ENCODE data around the gene EEF1G. TPM values are rescaled to one million over a fixed set of nuclear protein-coding genes. Genes with fewer than 3 reads are reported as not detected.

Gene EEF1G
- total RNA-seq, 1 experiment from 2014 or later = 1,815 TPM

GRCh38 chr11:62548545-62549335, 25.0 kb downstream of the EEF1G start:
- H2AFZ ChIP-seq (ENCODE audit: low read length) = peak overlapping the region; percentile 26; the same call in 1 of the 2 replicates
- no peaks in the 10 kb centered on the region for H3K9me3 ChIP-seq (ENCODE audit: low read length)
- BruUV-seq (replicated peaks) = no TSS peak
- ATAC-seq = no peak
- H3K27me3 ChIP-seq (ENCODE audit: low read length) = no peaks in the 10 kb centered on the region
- peak overlapping the region; percentile 94 for H3K27ac ChIP-seq (ENCODE audit: low read length)
- H3K9ac ChIP-seq (ENCODE audit: low read length) = peak overlapping the region; percentile 97
- H3K4me2 ChIP-seq (ENCODE audit: low read length) = peak overlapping the region; percentile 89
- H3F3A ChIP-seq (ENCODE audit: low read length, unreplicated experiment) = peaks cover 14% of the 10 kb centered on the region
- H3K9me2 ChIP-seq (replicated peaks; ENCODE audit: low read length) = no peaks in the 10 kb centered on the region
- TF ChIP-seq EZH2 (IDR thresholded peaks at IDR 0.05; ENCODE audit: low read length, unreplicated experiment) (no peak), CTCF (conservative IDR thresholded peaks at IDR 0.05; ENCODE audit: low read depth, low read length) (no peak), EZH2phosphoT487 (IDR thresholded peaks at IDR 0.05; ENCODE audit: borderline replicate concordance, low read length) (no peak)
- DNase-seq = peak; percentile 75
- intact Hi-C loops (cut with micrococcal nuclease) = no loop called here
- peaks cover 37% of the 10 kb centered on the region for H3K79me2 ChIP-seq (ENCODE audit: low read length)
- H3K4me1 ChIP-seq (ENCODE audit: insufficient read depth, low read length) = peaks cover 56% of the 10 kb centered on the region
- H4K20me1 ChIP-seq (ENCODE audit: low read length) = 0 out of 2 replicates have a peak, but pooled peaks cover 8% of the 10 kb centered on the region
- H3K36me3 ChIP-seq (ENCODE audit: low read depth, low read length) = no peaks in the 10 kb centered on the region
- ChIA-PET POLR2A (ENCODE audit: unreplicated experiment) (no interaction called here), CTCF (interaction anchor here (1.2 kb wide), 1 partner anchor 9 kb away, joined by 6 read pairs; no protein-coding TSS in a partner anchor)
- peak overlapping the region; percentile 96; the same call in 1 of the 2 replicates for H3K4me3 ChIP-seq (ENCODE audit: low read length)

GRCh38 chr11:62547691-62548281, 25.9 kb downstream of the EEF1G start:
- BruUV-seq (replicated peaks) = TSS peak; percentile 14
- intact Hi-C loops (cut with micrococcal nuclease) = no loop called here

More at GRCh38 chr11:62547691-62548281, 25.9 kb downstream of the EEF1G start:
- DNase-seq (peak; percentile 76), ATAC-seq (peak; percentile 4)
- peak overlapping the region; percentile 97 for H3K9ac ChIP-seq (ENCODE audit: low read length)
- H3K9me2 ChIP-seq (replicated peaks; ENCODE audit: low read length) = no peaks in the 10 kb centered on the region
- peak overlapping the region; percentile 96 for H3K4me3 ChIP-seq (ENCODE audit: low read length)
- H3K27ac ChIP-seq (ENCODE audit: low read length) = peak overlapping the region; percentile 94
- peaks cover 11% of the 10 kb centered on the region for H3F3A ChIP-seq (ENCODE audit: low read length, unreplicated experiment)
- peaks cover 46% of the 10 kb centered on the region for H3K79me2 ChIP-seq (ENCODE audit: low read length)
- TF ChIP-seq EZH2phosphoT487 (IDR thresholded peaks at IDR 0.05; ENCODE audit: borderline replicate concordance, low read length) (no peak), EZH2 (IDR thresholded peaks at IDR 0.05; ENCODE audit: low read length, unreplicated experiment) (no peak), CTCF (conservative IDR thresholded peaks at IDR 0.05; ENCODE audit: low read depth, low read length) (no peak)
- H3K27me3 ChIP-seq (ENCODE audit: low read length) = no peaks in the 10 kb centered on the region
- no peaks in the 10 kb centered on the region for H3K9me3 ChIP-seq (ENCODE audit: low read length)
- H3K4me1 ChIP-seq (ENCODE audit: insufficient read depth, low read length) = peaks cover 57% of the 10 kb centered on the region
- H2AFZ ChIP-seq (ENCODE audit: low read length) = peak overlapping the region; percentile 71
- CTCF ChIA-PET = interaction anchor here (0.6 to 1.7 kb wide), 3 partner anchors 10 to 13 kb away, joined by 4 to 13 read pairs (median 6); no protein-coding TSS in a partner anchor
- peak overlapping the region; percentile 89 for H3K4me2 ChIP-seq (ENCODE audit: low read length)
- H3K36me3 ChIP-seq (ENCODE audit: low read depth, low read length) = no peaks in the 10 kb centered on the region
- POLR2A ChIA-PET (ENCODE audit: unreplicated experiment) = interaction anchor here (1.0 to 1.5 kb wide), 3 partner anchors 8 to 26 kb away, joined by 3 to 17 read pairs (median 5); partner anchors contain the start of gene EEF1G
- 0 out of 2 replicates have a peak, but pooled peaks cover 8% of the 10 kb centered on the region for H4K20me1 ChIP-seq (ENCODE audit: low read length)
